GM21717 (cell line): ENCODE data around the gene VSTM2A.

ENCODE experiments used
- ATAC-seq: cut with Tn5 transposase; IDR thresholded peaks from one replicate; pipeline ENCODE4 v1.9.1; 2021; ENCODE audit warnings: mild to moderate bottlenecking, moderate library complexity; ENCODE audit not compliant: unreplicated experiment

The VSTM2A gene

DNA sequence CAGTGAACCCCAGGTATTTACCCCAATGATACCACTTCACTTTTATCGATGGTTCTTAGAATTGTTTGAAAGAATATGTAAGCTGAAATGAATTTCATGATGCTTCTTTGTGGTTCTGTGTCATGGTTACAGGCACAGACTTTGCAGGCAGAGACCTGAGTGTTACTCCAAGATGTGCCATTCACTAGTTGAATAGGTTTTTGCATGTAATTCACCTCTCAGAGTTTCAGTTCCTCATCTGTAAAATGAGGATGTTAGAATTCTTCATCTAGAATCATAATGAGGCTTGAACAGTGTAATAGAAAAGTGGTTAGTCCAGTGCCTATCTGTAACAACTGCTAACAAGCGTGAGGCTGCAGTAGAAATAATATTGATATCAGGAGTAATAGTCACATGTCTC is 54.6 kb downstream of the VSTM2A start:
- ATAC-seq = peak; percentile 97

- no peak for ATAC-seq
These were observed 73.4 kb downstream of the VSTM2A start for GRCh38 chr7:54615537-54615936.
